Immature natural killer cell (primary cell): ENCODE measurements around the gene TBC1D8. TPM values are rescaled to one million over a fixed set of nuclear protein-coding genes. Genes with fewer than 3 reads are reported as not detected.

Experiments used
- DNase-seq, 3 donors: peaks; one replicate each; pipeline ENCODE4 v3.0.0; 2022; ENCODE audit warnings: mixed read lengths in 1 of 3
- H3K27ac Mint-ChIP-seq, 6 donors: one replicate each; pipeline ENCODE4 v1.8.0; 2020; ENCODE audit warnings: mixed read lengths in 6 of 6, mild to moderate bottlenecking in 5 of 6, inconsistent platforms in 4 of 6, moderate library complexity in 3 of 6
- H3K27me3 Mint-ChIP-seq, 3 donors: one replicate each; pipeline ENCODE4 v1.8.0; 2020 to 2021; ENCODE audit warnings: low read depth in 3 of 3, mild to moderate bottlenecking in 3 of 3, mixed read lengths in 3 of 3, moderate library complexity in 3 of 3, inconsistent platforms in 1 of 3
- H3K36me3 Mint-ChIP-seq, 3 donors: one replicate each; pipeline ENCODE4 v1.8.0; 2020; ENCODE audit warnings: mixed read lengths in 3 of 3, inconsistent platforms in 2 of 3, mild to moderate bottlenecking in 2 of 3
- H3K4me1 Mint-ChIP-seq, 2 donors: one replicate each; pipeline ENCODE4 v1.8.0; 2020; ENCODE audit warnings: inconsistent platforms in 2 of 2, mild to moderate bottlenecking in 2 of 2, mixed read lengths in 2 of 2, moderate library complexity in 1 of 2
- H3K4me3 Mint-ChIP-seq, 5 donors: one replicate each; pipeline ENCODE4 v1.8.0; 2020; ENCODE audit warnings: mild to moderate bottlenecking in 5 of 5, mixed read lengths in 5 of 5, inconsistent platforms in 3 of 5, moderate library complexity in 3 of 5
- H3K9me3 Mint-ChIP-seq, 6 donors: one replicate each; pipeline ENCODE4 v1.8.0; 2020; ENCODE audit warnings: mild to moderate bottlenecking in 6 of 6, mixed read lengths in 6 of 6, inconsistent platforms in 4 of 6, moderate library complexity in 3 of 6
- polyA plus RNA-seq, 3 donors: library from polyadenylated mRNA; unstranded; fragments of 300-500 nt; fragmentation: Illumina TruSeq; gene quantifications; one replicate each; pipeline ENCODE4 v1.2.3, GENCODE V29; 2021

TBC1D8 gene
- polyA plus RNA-seq, 3 donors from 2014 or later, result 0.17 to 0.64 TPM; not detected in 1

DNA sequence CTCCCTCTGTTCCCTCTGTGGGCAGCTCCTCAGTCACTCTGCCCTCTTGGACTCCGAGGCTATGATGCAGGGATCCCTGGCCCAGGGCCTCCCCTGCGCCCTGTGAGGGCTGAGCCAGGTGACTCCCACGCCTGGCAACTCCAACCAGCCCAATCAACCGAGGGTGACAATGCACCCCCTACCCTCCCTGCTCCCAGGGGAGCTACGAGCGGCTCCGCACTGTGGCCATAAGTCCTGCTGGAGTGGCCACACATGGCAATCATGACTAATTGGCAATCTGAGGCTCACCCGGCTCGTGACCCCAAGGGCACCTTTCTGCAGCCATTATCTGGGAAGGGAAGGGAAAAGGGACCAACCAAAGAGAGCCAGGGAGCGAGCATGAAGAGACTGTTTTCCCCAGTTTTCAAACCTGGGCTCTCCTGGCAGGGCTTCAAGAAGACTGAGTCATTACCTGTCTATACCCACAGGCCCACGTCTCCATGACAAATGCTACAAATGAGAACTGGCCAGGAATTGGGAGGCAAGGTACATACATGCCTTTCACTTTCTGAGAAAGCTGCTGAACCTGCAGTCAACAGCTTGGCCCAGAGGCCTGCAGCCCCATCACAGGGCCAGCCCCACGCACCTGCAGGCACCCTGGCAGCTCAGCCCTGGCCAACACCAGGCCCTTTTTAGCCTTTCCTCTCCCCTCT is 104.0 kb downstream of the TBC1D8 start:
- Mint-ChIP-seq H3K4me3 (no peak overlapping the region), H3K27me3 (peaks cover 0 to 9% (median 0%) of the 10 kb centered on the region in 3 donors), H3K36me3 (no peaks in the 10 kb centered on the region), H3K9me3 (peaks cover 0 to 2% (median 0%) of the 10 kb centered on the region in 6 donors), H3K4me1 (no peaks in the 10 kb centered on the region), H3K27ac (no peak overlapping the region)
- DNase-seq, result no peak

DNA sequence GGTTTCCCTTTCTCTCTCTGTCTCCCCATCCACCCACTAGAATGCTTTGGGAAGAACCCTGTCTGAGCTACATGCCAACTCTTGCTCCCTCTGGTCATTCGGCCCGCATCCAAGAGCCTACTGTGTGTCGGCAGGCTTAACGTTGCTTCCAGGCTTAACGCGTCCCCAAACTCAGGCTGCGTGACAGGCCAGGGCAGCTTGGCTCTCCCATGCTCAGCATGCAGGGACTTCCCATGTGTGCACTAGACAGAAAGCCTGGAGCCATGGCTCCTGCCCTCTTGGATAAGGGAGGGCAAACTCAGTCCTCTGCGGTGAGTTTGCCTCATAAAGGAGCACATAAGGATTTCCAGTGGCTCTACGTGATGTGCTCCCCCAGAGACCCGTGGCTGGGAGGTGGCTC is 105.9 kb downstream of the TBC1D8 start:
- Mint-ChIP-seq H3K27ac (no peak overlapping the region), H3K36me3 (no peaks in the 10 kb centered on the region), H3K4me1 (no peaks in the 10 kb centered on the region), H3K4me3 (no peak overlapping the region), H3K27me3 (peaks cover 0 to 7% (median 0%) of the 10 kb centered on the region in 3 donors), H3K9me3 (no peaks in the 10 kb centered on the region)
- DNase-seq, result no peak

DNA sequence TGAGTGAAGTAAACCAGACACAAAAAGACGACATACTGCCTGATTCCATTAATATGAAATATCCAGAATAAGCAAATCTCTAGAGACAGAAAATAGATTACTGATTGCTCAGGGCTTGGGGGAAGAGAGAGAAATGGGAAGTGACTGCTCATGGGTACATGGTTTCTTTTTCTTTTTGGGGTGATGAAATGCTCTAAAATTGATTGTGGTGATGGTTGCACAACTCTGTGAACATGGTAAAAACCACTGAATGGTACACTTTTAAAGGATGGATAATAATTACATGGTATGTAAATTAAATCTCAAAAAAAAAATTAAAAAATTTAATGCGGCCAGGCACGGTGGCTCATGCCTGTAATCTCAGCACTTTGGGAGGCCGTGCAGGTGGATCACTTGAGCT is 109.8 kb downstream of the TBC1D8 start:
- no peak overlapping the region for H3K27ac Mint-ChIP-seq

DNA sequence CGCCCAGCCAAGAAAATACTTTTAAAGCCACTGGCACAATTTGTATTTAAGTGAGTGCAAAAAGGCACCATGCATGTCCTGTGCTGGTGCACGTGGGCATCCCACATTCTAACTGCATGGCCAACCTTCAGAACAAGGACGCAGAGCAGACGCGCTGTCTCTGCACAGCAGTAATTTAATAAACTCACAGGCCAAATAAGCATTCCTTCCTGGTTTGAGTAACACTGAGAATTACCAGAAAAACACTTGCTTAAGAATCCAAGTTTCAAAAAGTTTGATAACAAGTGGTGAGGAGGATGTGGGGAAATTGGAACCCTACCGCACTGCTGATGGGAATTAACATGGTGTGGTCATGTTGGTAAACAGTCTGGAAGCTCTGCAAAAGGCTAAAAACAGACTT is 110.4 kb downstream of the TBC1D8 start:
- no peaks in the 10 kb centered on the region for H3K36me3 Mint-ChIP-seq
- peaks cover 0 to 9% (median 0%) of the 10 kb centered on the region in 3 donors for H3K27me3 Mint-ChIP-seq
- H3K9me3 Mint-ChIP-seq, result peaks cover 0 to 2% (median 0%) of the 10 kb centered on the region in 6 donors
- H3K4me3 Mint-ChIP-seq, result no peak overlapping the region
- no peak for DNase-seq
- no peak overlapping the region for H3K27ac Mint-ChIP-seq
- H3K4me1 Mint-ChIP-seq, result no peaks in the 10 kb centered on the region

More for the DNA sequence above, 109.8 kb downstream of the TBC1D8 start:
- Mint-ChIP-seq H3K4me3 (no peak overlapping the region), H3K9me3 (peaks cover 0 to 2% (median 0%) of the 10 kb centered on the region in 6 donors), H3K27me3 (peaks cover 0 to 8% (median 0%) of the 10 kb centered on the region in 3 donors), H3K4me1 (no peaks in the 10 kb centered on the region), H3K36me3 (no peaks in the 10 kb centered on the region)
- DNase-seq, result no peak

DNA sequence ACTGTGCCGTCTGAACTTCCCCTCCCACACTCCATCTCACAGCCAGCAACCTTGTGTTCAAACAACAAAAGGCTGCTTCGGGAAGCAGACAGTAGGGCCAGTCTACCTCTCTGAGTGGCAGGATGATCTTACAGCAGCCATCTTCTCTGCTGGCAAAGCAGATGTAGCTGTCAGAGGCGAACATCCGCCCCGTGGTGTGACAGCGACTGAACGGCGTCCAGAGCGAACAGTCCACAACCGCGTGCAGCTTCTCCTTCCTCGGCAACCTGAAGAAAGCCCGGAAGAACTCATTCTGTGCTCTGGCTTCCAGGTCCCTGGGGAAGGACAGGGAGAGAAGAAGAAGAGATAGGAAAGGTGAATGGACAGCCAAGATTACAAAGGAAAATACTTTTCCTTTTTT is 111.1 kb downstream of the TBC1D8 start:
- H3K4me1 Mint-ChIP-seq, result no peaks in the 10 kb centered on the region
- H3K9me3 Mint-ChIP-seq, result peaks cover 0 to 2% (median 0%) of the 10 kb centered on the region in 6 donors
- peaks cover 0 to 9% (median 0%) of the 10 kb centered on the region in 3 donors for H3K27me3 Mint-ChIP-seq
- no peak overlapping the region for H3K4me3 Mint-ChIP-seq
- no peak overlapping the region for H3K27ac Mint-ChIP-seq
- DNase-seq, result no peak
- H3K36me3 Mint-ChIP-seq, result no peaks in the 10 kb centered on the region

DNA sequence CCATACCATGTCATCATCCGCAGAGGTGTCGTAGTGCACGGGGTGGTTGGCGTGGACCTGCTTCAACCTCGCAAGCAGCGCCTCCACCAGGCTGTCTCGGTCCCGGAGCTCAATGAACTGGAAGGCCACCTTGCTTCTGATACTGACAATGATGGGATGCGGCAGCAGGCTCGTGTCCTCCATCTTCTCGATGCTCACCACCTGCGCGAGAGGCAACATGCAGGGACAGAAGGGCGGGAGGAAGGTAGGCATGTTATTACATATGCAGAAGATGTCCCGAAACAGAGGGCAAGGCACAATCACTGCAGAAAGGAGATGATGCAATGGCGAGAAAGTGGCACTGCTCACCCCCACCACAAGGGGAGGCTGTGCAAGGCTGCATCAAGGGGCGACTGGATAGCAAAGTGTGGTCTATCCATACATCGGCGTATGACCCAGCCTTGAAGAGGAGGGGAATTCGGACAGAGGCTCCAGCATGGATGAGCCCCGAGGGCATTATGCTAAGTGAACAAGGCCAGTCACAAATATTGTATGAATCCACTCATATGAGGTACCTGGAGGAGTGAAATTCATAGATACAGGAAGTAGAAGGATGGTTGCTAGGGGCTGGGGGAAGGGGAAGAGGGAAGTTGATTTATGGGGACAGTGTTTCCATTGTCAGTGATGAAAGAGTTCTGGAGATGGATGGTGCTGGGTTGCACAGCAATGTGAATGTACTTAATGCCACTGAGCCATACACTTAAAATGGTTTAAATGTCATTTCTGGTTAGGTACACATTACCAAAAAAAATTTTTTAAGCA is 112.5 kb downstream of the TBC1D8 start:
- Mint-ChIP-seq H3K27ac (no peak overlapping the region), H3K27me3 (peaks cover 0 to 5% (median 0%) of the 10 kb centered on the region in 3 donors)
- DNase-seq, result peak in 1 of 3 donors; percentile 3

DNA sequence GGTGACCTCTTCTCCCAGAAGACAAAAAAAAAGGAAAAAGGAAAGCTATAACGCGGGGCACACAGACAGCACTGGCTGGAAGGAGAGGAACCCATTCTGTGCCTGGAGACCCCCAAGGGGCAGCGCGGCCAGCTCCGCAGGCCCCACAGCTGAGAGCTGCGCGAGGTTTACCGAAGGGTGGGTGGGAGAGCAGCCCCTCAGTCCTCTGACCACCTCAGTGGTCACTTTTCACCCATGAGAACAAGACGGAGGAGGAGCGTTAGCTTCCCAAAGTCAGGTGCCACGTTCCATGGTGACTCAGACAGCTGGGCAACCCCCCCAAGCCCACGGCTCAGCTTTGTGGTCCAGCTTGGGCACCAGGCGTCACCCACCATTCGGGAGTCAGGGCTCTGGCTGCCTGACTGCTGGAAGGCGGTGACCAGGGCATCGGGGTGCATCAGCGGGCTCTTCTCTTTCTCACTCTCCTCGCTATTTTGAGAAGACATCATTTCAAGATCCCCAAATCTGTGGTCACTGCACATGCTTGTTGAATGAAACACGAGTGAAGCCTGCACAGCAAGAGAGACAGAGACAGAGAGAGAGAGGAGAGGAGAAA is 113.9 kb downstream of the TBC1D8 start:
- no peak overlapping the region for H3K4me3 Mint-ChIP-seq
- no peaks in the 10 kb centered on the region for H3K36me3 Mint-ChIP-seq
- H3K27ac Mint-ChIP-seq, result no peak overlapping the region
- no peaks in the 10 kb centered on the region for H3K4me1 Mint-ChIP-seq
- H3K9me3 Mint-ChIP-seq, result peaks cover 0 to 2% (median 0%) of the 10 kb centered on the region in 6 donors
- peaks cover 0 to 5% (median 1%) of the 10 kb centered on the region in 3 donors for H3K27me3 Mint-ChIP-seq
- DNase-seq, result no peak

More for the DNA sequence above, 112.5 kb downstream of the TBC1D8 start:
- Mint-ChIP-seq H3K9me3 (peaks cover 0 to 2% (median 0%) of the 10 kb centered on the region in 6 donors), H3K36me3 (no peaks in the 10 kb centered on the region), H3K4me1 (no peaks in the 10 kb centered on the region), H3K4me3 (no peak overlapping the region)

DNA sequence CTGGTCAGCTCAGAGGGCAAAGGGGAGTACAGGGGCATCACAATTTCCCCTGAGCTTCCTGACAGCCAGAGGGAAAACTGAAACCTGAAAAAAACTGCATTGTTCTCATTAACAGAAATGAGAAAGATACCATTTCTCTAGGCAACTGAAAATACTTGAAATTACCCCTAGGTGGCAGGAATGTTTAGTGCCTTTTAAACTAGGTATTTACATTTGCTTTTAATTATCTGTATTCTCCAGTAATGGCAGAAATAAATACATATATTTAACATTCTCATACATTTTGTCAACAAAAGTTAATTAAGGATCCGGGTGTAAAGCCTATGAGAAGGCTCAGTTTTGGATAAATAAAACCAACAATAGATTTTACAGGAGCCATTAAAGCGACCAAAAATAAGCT is 114.6 kb downstream of the TBC1D8 start:
- Mint-ChIP-seq H3K4me3 (no peak overlapping the region), H3K9me3 (peaks cover 0 to 2% (median 0%) of the 10 kb centered on the region in 6 donors), H3K4me1 (no peaks in the 10 kb centered on the region), H3K27me3 (peaks cover 0 to 5% (median 1%) of the 10 kb centered on the region in 3 donors), H3K36me3 (no peaks in the 10 kb centered on the region), H3K27ac (no peak overlapping the region)
- DNase-seq, result peak in 1 of 3 donors; percentile 6

DNA sequence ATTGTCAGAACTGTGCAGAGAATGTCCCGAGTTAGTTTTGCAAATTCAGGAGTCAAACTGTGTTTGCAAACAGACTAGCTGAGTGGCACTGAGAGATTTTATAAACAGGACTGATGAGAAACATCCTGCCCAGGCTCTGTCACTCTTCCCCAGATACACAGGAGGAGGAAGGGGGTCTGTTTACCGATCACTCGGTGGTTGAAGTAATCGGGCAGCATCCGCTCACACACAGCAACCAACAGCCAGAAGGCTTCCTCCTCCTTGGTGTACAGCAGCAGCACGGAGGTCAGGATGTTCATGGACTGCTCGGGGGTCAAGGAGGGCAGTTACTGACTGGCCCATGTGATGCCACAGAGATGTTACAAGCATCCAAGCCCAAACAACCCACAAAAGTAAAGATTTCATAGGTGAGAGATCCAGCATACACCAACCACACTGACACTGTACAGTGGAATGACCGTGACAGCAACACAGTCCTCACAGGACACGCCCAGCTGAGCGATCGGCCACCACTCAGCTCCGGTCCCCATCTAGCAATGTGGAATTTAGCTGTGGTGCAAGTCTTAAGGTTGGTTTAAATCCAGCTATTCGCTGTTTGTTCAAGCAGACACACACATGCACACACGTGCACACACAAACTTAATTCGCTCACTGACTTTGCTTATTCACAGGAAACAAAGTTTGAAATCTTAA is 119.0 kb downstream of the TBC1D8 start:
- no peaks in the 10 kb centered on the region for H3K36me3 Mint-ChIP-seq
- no peak overlapping the region for H3K27ac Mint-ChIP-seq
- H3K9me3 Mint-ChIP-seq, result no peaks in the 10 kb centered on the region
- no peaks in the 10 kb centered on the region for H3K4me1 Mint-ChIP-seq
- no peak for DNase-seq
- no peak overlapping the region for H3K4me3 Mint-ChIP-seq
- peaks cover 0 to 5% (median 5%) of the 10 kb centered on the region in 3 donors for H3K27me3 Mint-ChIP-seq

DNA sequence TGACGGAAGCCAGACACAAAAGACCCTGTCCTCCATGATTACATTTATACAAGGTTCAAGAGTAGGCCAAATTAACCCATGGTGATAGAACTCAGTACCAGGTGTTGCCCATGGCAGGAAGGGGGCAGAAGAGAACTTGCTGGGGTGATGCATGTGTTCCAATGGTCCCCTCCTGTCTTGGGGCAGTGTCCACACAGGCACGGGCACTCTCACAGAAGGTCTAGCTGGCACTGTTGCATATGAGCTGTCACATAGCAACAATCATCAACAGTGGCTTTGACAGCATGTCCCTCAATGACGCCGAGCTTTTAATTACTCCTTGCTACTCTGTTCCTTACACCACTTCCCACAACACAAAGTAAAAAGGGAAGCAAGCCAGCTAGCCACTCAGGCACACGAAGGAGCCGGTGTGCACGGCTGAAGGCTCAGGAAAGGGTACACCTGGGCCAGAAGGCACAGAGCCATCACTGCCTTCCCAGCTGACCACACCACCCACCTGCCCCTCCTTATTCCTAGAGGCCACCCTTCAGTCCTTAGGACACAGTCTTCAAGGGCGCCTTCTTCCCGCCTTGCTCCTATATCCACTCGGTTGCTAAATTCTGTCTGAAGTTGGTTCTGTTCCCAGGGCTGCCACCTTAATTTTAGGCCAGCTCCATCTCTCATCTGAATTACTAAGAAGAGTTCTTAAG is 120.2 kb downstream of the TBC1D8 start:
- H3K4me3 Mint-ChIP-seq, result no peak overlapping the region
- H3K27ac Mint-ChIP-seq, result no peak overlapping the region
- H3K27me3 Mint-ChIP-seq, result peaks cover 0 to 5% (median 3%) of the 10 kb centered on the region in 3 donors
- H3K4me1 Mint-ChIP-seq, result no peaks in the 10 kb centered on the region
- DNase-seq, result no peak
- no peaks in the 10 kb centered on the region for H3K36me3 Mint-ChIP-seq
- H3K9me3 Mint-ChIP-seq, result no peaks in the 10 kb centered on the region

DNA sequence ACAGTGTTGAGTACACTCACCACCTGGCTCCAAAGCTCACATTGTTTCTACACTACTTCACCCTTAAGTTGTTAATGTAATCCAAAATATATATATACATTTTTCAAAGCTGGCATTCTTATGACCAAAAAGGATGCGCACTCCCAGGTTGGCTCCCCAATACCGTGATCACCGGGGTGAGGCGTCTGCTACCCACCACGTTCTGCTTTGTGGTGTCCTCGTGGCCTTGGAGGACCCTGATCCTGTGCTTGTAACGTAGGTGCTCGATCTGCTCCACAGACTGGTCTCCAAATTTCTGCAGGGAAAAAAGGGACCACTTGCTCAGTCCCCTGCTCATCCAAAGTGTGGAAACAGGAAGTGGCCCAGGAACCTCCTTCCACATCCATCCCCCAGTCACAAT is 123.3 kb downstream of the TBC1D8 start:
- H3K9me3 Mint-ChIP-seq, result no peaks in the 10 kb centered on the region
- H3K36me3 Mint-ChIP-seq, result no peaks in the 10 kb centered on the region
- no peak for DNase-seq
- no peaks in the 10 kb centered on the region for H3K4me1 Mint-ChIP-seq
- no peak overlapping the region for H3K4me3 Mint-ChIP-seq
- H3K27me3 Mint-ChIP-seq, result peaks cover 0 to 5% (median 0%) of the 10 kb centered on the region in 3 donors
- no peak overlapping the region for H3K27ac Mint-ChIP-seq

DNA sequence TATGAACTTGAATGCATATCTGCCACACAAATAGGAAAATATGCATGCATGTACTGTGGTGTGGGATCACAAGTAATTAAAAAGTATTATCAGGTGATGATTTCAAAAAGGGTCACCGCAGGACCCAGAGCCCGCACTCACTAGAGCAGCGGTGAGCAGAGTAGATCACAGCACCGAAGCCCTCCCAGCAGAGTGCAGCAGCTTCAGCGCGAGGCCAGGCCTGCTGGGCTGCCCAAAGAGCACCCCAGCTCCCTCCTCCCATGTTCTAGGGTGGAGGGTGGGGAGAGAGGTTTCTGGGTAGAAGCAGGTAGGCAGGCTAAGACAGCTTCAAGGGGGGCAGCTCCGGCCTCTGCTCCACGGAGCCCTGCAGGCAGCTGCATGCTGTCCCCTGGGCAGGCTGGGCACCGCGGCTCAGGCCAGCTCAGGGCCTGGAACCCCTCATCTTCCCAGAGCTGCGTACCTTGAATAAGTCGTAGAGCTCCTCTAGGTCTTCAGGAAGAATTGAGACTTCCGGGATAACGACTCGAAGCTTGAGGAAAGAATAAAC is 124.2 kb downstream of the TBC1D8 start:
- H3K27me3 Mint-ChIP-seq, result peaks cover 0 to 3% (median 0%) of the 10 kb centered on the region in 3 donors
- no peaks in the 10 kb centered on the region for H3K9me3 Mint-ChIP-seq
- no peak for DNase-seq
- H3K36me3 Mint-ChIP-seq, result no peaks in the 10 kb centered on the region
- H3K27ac Mint-ChIP-seq, result no peak overlapping the region
- no peak overlapping the region for H3K4me3 Mint-ChIP-seq
- H3K4me1 Mint-ChIP-seq, result no peaks in the 10 kb centered on the region

DNA sequence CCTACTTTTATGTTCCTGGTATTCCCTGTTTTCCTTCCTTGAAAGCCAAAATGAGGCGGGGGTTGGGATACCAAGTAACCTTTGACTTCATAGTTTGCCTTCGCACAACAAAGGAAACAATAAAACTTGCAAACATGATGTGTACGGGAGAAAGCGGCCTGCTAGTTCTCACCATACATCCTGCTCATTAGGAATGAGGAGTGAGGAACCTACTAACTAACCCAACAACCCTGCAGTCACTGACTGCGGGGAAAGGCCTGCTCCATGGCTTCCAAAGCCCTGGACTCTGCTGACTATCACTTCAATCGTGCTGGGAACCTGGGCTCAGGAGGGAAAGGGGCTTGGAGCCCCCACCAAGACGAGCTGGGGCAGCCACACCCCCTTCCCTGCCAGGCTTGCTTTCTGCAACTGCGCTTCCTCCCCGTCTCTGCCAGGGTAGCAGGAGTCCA is 124.9 kb downstream of the TBC1D8 start:
- H3K27ac Mint-ChIP-seq, result no peak overlapping the region
- no peaks in the 10 kb centered on the region for H3K4me1 Mint-ChIP-seq
- no peaks in the 10 kb centered on the region for H3K36me3 Mint-ChIP-seq
- no peaks in the 10 kb centered on the region for H3K9me3 Mint-ChIP-seq
- no peak overlapping the region for H3K4me3 Mint-ChIP-seq
- H3K27me3 Mint-ChIP-seq, result peaks cover 0 to 3% (median 0%) of the 10 kb centered on the region in 3 donors
- DNase-seq, result no peak
